Astrocyte of the spinal cord (primary cell): ENCODE measurements around the gene PPP1R9B.

Source experiments
- DNase-seq: peaks from one replicate; pipeline ENCODE4 v3.0.0; 2011; ENCODE audit warnings: low read depth, low spot score
- H3K4me3 ChIP-seq: 2 replicates; pipeline ENCODE4 v1.5.1; 2011; ENCODE audit warnings: low read depth, mild to moderate bottlenecking, low read length, moderate library complexity
- in situ Hi-C: cut with HindIII; loops from 2 replicates; pipeline ENCODE4 v1.10.0; 2017; ENCODE audit warnings: low sequenced_read_pairs
- TF ChIP-seq, protein P1 (sequence below): IDR thresholded peaks from 2 replicates; pipeline ENCODE4 v1.5.1; 2012; ENCODE audit warnings: low read depth, mild to moderate bottlenecking, low read length, inconsistent platforms

PPP1R9B gene

DNA sequence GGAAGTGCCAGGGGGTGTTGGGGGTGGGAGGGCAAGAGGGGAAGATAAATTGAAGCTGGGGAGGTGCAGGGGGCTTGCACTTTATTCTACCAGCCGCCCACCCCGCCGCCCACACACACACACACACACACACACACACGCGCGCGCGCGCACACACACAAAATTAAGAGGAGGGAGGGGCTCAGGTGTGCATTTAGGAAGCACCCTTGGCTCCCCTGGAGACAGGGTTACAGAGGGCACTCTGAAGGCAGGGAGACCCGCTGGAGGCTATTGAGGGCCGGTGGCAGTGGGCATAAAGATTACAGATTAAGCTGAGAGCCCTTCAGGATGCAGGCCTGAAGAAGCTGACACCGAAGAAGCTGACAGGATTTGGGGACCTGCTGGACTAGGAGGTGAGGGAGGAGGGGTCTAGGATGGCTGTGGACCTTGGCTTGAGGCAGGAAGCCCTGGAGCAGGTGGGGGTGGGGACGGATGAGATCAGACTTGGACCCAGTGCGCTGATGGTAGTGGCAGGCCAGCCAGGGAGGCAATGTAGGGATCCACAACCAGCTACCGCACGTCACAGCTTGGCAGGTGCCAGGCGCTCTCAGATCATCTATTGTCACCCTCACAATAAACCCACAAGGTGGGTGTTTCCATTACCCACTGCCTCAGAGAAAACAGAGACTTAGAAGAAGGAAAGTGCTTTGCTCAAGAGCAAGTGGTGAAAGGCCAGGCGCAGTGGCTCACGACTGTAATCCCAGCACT, 19.7 kb downstream of the PPP1R9B start:
- in situ Hi-C loops, result no loop called here
- peak overlapping the region; percentile 46 for H3K4me3 ChIP-seq
- DNase-seq, result no peak
- TF ChIP-seq, protein P1, sequence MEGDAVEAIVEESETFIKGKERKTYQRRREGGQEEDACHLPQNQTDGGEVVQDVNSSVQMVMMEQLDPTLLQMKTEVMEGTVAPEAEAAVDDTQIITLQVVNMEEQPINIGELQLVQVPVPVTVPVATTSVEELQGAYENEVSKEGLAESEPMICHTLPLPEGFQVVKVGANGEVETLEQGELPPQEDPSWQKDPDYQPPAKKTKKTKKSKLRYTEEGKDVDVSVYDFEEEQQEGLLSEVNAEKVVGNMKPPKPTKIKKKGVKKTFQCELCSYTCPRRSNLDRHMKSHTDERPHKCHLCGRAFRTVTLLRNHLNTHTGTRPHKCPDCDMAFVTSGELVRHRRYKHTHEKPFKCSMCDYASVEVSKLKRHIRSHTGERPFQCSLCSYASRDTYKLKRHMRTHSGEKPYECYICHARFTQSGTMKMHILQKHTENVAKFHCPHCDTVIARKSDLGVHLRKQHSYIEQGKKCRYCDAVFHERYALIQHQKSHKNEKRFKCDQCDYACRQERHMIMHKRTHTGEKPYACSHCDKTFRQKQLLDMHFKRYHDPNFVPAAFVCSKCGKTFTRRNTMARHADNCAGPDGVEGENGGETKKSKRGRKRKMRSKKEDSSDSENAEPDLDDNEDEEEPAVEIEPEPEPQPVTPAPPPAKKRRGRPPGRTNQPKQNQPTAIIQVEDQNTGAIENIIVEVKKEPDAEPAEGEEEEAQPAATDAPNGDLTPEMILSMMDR, result no peak

DNA sequence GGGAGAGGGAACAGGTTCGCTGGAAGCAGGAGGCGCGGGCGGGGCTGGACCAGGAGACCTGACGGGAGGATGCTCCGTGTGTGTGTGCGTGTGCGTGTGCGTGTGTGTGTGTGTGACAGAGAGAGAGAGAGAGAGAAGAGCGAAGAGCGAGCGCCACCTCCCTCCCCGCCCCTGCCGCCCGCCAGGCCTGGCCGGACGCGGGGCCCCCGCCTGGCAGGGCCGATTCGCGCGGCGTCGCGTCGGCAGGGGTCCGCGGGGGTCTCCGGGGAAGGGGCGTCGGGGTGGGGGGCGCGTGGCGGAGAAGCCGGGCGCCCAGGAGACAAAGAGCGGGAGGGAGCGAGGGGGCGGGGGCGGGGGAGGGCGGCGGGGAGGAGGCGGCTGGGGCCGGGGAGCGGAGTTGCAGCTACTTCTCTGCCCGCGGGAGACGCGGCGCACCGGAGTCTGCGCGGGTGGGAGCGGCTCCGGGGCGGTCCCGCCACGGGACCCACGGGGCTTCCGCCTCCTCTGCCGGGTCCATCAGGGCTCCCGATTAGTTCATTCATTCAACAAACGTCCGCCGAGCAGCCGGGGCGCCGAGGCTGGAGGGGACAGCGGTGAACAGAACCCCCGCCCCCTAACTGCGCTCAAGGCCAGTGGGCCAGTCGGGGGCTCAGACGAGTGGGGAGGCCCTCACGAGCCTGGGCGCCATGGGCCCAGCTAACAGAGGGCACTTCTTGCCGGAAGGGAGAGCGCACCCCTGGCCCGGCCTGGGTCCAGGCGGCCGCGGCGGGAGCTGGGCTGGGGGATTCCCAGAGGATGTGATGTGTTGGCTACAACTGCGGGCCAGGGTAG, 20.5 kb downstream of the PPP1R9B start, which contains the start of gene SAMD14:
Gene SAMD14 (minus strand): TSS at position 433 of the 831 bp plus-strand sequence. CDS start 5,201 bp downstream, outside the sequence.
- peak within 1 kb of the TSS; percentile 52 for H3K4me3 ChIP-seq
- peak; percentile 26 for DNase-seq
- TF ChIP-seq, protein P1, result no peak
- in situ Hi-C loops, result no loop called here

- TF ChIP-seq, protein P1, result no peak
These were observed 21.1 kb downstream of the PPP1R9B start for GRCh38 chr17:50129353-50129727.

DNA sequence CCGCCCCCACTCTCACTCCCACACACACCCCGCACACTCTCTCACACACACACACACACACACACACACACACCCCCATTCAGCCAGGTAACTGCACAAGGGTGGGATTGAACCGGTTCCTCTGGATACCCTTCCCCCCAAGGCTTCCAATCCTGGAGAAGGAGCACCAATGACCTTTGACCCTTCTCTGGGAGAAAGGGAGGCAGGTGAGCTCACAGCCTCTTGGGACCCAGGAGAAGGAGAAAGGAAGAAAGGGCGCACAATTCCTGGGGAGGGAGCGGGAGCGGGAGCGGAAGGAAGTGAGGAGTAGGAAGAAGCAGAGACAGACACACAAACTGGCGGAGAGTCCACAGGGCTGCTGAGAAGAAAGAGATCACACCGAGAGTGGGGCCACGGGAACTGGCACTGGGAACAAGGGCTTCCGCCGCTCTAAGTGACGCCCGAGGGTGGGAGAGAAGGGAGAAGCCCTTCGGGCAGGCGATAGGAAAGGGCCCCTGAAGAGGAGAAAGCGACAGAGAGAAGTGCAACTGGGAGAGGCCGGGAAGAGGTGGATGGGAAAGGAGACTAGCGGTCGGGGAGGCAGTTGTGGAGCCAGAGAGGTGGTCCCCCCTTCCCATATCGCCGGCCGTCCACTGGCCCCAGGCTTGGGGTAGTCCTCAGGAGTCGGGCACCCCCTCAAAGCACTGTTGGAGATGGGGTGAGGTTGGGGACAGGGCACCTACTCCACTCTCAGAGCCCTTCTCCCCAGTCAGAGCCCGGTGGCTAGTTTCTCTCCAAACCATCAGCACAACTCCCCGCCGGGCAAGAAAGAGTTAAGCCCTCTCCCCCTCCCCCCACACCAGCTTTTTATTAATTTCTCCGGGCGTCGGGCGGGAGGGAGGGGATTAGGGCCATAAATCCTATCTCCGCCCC, 21.8 kb downstream of the PPP1R9B start:
- TF ChIP-seq, protein P1, result no peak
- in situ Hi-C loops, result no loop called here
- peak overlapping the region; percentile 52 for H3K4me3 ChIP-seq
- peak; percentile 19 for DNase-seq

More at GRCh38 chr17:50129353-50129727, 21.1 kb downstream of the PPP1R9B start:
- no peak for DNase-seq
- in situ Hi-C loops, result no loop called here
- peak overlapping the region; percentile 52 for H3K4me3 ChIP-seq

- H3K4me3 ChIP-seq, result no peak overlapping the region
- in situ Hi-C loops, result no loop called here
- TF ChIP-seq, protein P1, result no peak
- no peak for DNase-seq
These were observed 22.6 kb downstream of the PPP1R9B start for GRCh38 chr17:50127697-50128361.
